K562 (cell line): ENCODE measurements around the gene AQP6.

ENCODE experiments used
- ATF3 ChIP-seq, 2 experiments: fragments of 450-650 bp in 1 of 2; sonication (generic) in 1 of 2; formaldehyde crosslinking in 1 of 2; IDR thresholded peaks in 1 of 2; conservative IDR thresholded peaks in 1 of 2; 2 replicates each; pipeline versions ENCODE4 v1.6.1 to v1.8.1; 2016 to 2023; ENCODE audit warnings: mild to moderate bottlenecking in 2 of 2, moderate library complexity in 2 of 2, inconsistent platforms in 1 of 2, missing genetic modification reagents in 1 of 2
- CBX5 ChIP-seq: IDR thresholded peaks from 2 replicates; pipeline ENCODE4 v1.6.1; 2014; ENCODE audit warnings: low read depth, borderline replicate concordance
- CSDE1 ChIP-seq, 2 experiments: fragments of 450-650 bp; IDR thresholded peaks; 2 replicates each; pipeline ENCODE4 v1.6.1; 2016; ENCODE audit warnings: mild to moderate bottlenecking in 1 of 2
- EP300 ChIP-seq: IDR thresholded peaks from 2 replicates; pipeline ENCODE4 v1.6.1; 2012; ENCODE audit warnings: low read length, improper control_type of control experiment
- KDM1A ChIP-seq, 2 experiments: fragments of 450-650 bp; IDR thresholded peaks; 2 replicates each; pipeline ENCODE4 v1.6.1; 2016; ENCODE audit warnings: mild to moderate bottlenecking in 2 of 2
- POLR2A ChIP-seq: fragments of 450-650 bp; conservative IDR thresholded peaks from 2 replicates; pipeline ENCODE4 v1.6.1; 2016
- POLR2AphosphoS5 ChIP-seq: IDR thresholded peaks from 2 replicates; pipeline ENCODE4 v1.6.1; 2011; ENCODE audit warnings: mild to moderate bottlenecking, low read depth, low read length, moderate library complexity; ENCODE audit not compliant: control insufficient read depth, insufficient read depth
- TCF7L2 ChIP-seq: fragments of 150-350 bp; IDR thresholded peaks from 2 replicates; pipeline ENCODE4 v1.6.1; 2016; ENCODE audit warnings: low read depth, mild to moderate bottlenecking, low read length, moderate library complexity
- ZBTB1 ChIP-seq: sonication (generic); formaldehyde crosslinking; IDR thresholded peaks from 2 replicates; pipeline ENCODE4 v1.8.1; 2023; ENCODE audit warnings: missing genetic modification reagents, low read depth, mild to moderate bottlenecking, borderline replicate concordance
- ZSCAN29 ChIP-seq: fragments of 450-650 bp; IDR thresholded peaks from 2 replicates; pipeline ENCODE4 v1.6.1; 2017
- TF ChIP-seq, protein P1 (sequence below): fragments of 450-650 bp; IDR thresholded peaks from 2 replicates; pipeline ENCODE4 v1.6.1; 2017; ENCODE audit warnings: mild to moderate bottlenecking, moderate library complexity
- TF ChIP-seq, protein P2 (sequence below): fragments of 200-800 bp; sonication (Bioruptor generic); IDR thresholded peaks from 2 replicates; pipeline ENCODE4 v1.6.1; 2017; ENCODE audit warnings: missing genetic modification characterization, missing compliant biosample characterization
- TF ChIP-seq, protein P3 (sequence below), 3 experiments: IDR thresholded peaks in 2 of 3; conservative IDR thresholded peaks in 1 of 3; 2 replicates each; pipeline ENCODE4 v1.5.1; 2011 to 2012; ENCODE audit warnings: low read length in 3 of 3, mild to moderate bottlenecking in 3 of 3, control low read depth in 2 of 3, improper control_type of control experiment in 1 of 3, inconsistent platforms in 1 of 3, low read depth in 1 of 3, mixed read lengths in 1 of 3, moderate library complexity in 1 of 3; ENCODE audit not compliant: insufficient read depth in 2 of 3

DNA sequence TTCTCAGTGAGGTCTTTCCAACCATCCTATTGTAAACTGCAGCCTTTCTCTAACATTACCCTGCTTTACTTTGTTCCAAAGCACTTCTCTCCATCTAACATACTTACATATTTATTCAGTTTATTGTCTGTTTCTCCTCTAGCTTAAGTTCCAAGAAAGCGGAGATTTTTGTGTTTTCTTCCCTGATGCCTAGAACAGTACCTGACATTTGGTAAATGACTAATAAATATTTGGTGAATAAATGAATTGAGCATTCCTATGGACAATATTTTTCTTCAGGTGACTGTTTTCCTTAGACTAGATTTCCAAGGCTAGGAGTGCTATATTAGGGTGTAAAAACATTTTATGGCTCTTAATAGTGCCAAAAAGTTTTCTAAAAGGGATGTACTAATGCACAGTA is 50.2 kb downstream of the AQP6 start:
- TF ChIP-seq POLR2AphosphoS5 (no peak), KDM1A (IDR thresholded peaks at IDR 0.05) (no peak), CSDE1 (IDR thresholded peaks at IDR 0.05) (no peak), ZBTB1 (CRISPR knock-in tag) (no peak), EP300 (no peak), ATF3 (IDR thresholded peaks at IDR 0.05) (no peak), ATF3 (CRISPR knock-in tag; conservative IDR thresholded peaks at IDR 0.05) (no peak), CBX5 (no peak), ZSCAN29 (no peak), TCF7L2 (no peak), POLR2A (no peak)
- TF ChIP-seq, protein P1, sequence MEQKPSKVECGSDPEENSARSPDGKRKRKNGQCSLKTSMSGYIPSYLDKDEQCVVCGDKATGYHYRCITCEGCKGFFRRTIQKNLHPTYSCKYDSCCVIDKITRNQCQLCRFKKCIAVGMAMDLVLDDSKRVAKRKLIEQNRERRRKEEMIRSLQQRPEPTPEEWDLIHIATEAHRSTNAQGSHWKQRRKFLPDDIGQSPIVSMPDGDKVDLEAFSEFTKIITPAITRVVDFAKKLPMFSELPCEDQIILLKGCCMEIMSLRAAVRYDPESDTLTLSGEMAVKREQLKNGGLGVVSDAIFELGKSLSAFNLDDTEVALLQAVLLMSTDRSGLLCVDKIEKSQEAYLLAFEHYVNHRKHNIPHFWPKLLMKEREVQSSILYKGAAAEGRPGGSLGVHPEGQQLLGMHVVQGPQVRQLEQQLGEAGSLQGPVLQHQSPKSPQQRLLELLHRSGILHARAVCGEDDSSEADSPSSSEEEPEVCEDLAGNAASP: no peak
- TF ChIP-seq, protein P2, sequence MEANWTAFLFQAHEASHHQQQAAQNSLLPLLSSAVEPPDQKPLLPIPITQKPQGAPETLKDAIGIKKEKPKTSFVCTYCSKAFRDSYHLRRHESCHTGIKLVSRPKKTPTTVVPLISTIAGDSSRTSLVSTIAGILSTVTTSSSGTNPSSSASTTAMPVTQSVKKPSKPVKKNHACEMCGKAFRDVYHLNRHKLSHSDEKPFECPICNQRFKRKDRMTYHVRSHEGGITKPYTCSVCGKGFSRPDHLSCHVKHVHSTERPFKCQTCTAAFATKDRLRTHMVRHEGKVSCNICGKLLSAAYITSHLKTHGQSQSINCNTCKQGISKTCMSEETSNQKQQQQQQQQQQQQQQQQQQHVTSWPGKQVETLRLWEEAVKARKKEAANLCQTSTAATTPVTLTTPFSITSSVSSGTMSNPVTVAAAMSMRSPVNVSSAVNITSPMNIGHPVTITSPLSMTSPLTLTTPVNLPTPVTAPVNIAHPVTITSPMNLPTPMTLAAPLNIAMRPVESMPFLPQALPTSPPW (CRISPR knock-in tag): no peak
- TF ChIP-seq, protein P3, sequence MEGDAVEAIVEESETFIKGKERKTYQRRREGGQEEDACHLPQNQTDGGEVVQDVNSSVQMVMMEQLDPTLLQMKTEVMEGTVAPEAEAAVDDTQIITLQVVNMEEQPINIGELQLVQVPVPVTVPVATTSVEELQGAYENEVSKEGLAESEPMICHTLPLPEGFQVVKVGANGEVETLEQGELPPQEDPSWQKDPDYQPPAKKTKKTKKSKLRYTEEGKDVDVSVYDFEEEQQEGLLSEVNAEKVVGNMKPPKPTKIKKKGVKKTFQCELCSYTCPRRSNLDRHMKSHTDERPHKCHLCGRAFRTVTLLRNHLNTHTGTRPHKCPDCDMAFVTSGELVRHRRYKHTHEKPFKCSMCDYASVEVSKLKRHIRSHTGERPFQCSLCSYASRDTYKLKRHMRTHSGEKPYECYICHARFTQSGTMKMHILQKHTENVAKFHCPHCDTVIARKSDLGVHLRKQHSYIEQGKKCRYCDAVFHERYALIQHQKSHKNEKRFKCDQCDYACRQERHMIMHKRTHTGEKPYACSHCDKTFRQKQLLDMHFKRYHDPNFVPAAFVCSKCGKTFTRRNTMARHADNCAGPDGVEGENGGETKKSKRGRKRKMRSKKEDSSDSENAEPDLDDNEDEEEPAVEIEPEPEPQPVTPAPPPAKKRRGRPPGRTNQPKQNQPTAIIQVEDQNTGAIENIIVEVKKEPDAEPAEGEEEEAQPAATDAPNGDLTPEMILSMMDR (IDR thresholded peaks at IDR 0.05 in 2 of 3, conservative IDR thresholded peaks at IDR 0.05 in 1 of 3; ENCODE audit: insufficient read depth in 2 of 3, low read depth in 1 of 3, low read length in 3 of 3): no peak
